Osteocyte (in vitro differentiated cells): ENCODE measurements around the gene BORCS8. TPM values are rescaled to one million over a fixed set of nuclear protein-coding genes. Genes with fewer than 3 reads are reported as not detected.

Experiments used
- DNase-seq: peaks from one replicate; pipeline ENCODE4 v3.0.0; 2021; ENCODE audit warnings: mixed read lengths; ENCODE audit not compliant: unreplicated experiment; ENCODE audit errors: extremely low spot score
- H3K27ac Mint-ChIP-seq: one replicate; pipeline ENCODE4 v1.8.0; 2021; ENCODE audit warnings: mild to moderate bottlenecking, mixed read lengths; ENCODE audit not compliant: unreplicated experiment
- H3K27me3 Mint-ChIP-seq: one replicate; pipeline ENCODE4 v1.8.0; 2021; ENCODE audit warnings: mixed read lengths; ENCODE audit not compliant: unreplicated experiment
- H3K36me3 Mint-ChIP-seq: one replicate; pipeline ENCODE4 v1.8.0; 2021; ENCODE audit warnings: mixed read lengths; ENCODE audit not compliant: unreplicated experiment
- H3K4me1 Mint-ChIP-seq: one replicate; pipeline ENCODE4 v1.8.0; 2021; ENCODE audit warnings: mixed read lengths; ENCODE audit not compliant: unreplicated experiment
- H3K4me3 Mint-ChIP-seq: one replicate; pipeline ENCODE4 v1.8.0; 2021; ENCODE audit warnings: mild to moderate bottlenecking, moderate library complexity, mixed read lengths; ENCODE audit not compliant: unreplicated experiment
- H3K9me3 Mint-ChIP-seq: one replicate; pipeline ENCODE4 v1.8.0; 2021; ENCODE audit warnings: mixed read lengths; ENCODE audit not compliant: unreplicated experiment
- total RNA-seq: library from RNA; stranded (reverse); gene quantifications from 2 replicates; pipeline ENCODE4 v1.2.1, GENCODE V29; 2021
- TF ChIP-seq, protein P1 (sequence below): fragments of 200-600 bp; sonication (generic); IDR thresholded peaks from 2 replicates; pipeline ENCODE4 v1.5.0; 2021; ENCODE audit warnings: antibody characterized with exemption, mild to moderate bottlenecking, moderate library complexity

Gene BORCS8
- total RNA-seq, 1 donor from 2014 or later: 24.4 TPM

DNA sequence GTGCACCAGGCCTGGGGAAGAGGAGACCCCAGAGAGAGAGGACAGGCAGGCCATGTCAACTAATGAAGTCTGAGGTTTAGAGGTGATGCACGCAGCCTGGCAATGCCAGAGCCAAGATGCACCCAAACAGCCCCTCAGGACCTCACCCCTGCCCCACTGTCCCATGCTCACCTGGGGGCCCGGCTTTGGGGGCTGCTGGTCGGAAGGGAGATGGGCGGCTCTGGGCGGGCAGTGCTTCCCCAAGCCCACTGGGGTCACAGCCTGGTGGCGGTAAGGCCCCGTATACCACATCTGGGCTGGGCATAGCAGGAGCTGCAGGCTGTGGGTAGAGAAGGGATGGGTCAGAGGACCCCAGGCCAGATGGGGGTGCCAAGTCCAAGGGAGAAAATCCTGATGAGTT is 45.1 kb downstream of the BORCS8 start:
- TF ChIP-seq, protein P1, sequence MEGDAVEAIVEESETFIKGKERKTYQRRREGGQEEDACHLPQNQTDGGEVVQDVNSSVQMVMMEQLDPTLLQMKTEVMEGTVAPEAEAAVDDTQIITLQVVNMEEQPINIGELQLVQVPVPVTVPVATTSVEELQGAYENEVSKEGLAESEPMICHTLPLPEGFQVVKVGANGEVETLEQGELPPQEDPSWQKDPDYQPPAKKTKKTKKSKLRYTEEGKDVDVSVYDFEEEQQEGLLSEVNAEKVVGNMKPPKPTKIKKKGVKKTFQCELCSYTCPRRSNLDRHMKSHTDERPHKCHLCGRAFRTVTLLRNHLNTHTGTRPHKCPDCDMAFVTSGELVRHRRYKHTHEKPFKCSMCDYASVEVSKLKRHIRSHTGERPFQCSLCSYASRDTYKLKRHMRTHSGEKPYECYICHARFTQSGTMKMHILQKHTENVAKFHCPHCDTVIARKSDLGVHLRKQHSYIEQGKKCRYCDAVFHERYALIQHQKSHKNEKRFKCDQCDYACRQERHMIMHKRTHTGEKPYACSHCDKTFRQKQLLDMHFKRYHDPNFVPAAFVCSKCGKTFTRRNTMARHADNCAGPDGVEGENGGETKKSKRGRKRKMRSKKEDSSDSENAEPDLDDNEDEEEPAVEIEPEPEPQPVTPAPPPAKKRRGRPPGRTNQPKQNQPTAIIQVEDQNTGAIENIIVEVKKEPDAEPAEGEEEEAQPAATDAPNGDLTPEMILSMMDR: no peak
- H3K36me3 Mint-ChIP-seq: no peaks in the 10 kb centered on the region
- no peak overlapping the region for H3K4me3 Mint-ChIP-seq
- no peaks in the 10 kb centered on the region for H3K9me3 Mint-ChIP-seq
- DNase-seq: no peak
- H3K4me1 Mint-ChIP-seq: no peaks in the 10 kb centered on the region
- no peak overlapping the region for H3K27ac Mint-ChIP-seq
- H3K27me3 Mint-ChIP-seq: peaks cover 3% of the 10 kb centered on the region

- H3K4me3 Mint-ChIP-seq: no peak overlapping the region
- peak; percentile 93 for DNase-seq
- TF ChIP-seq, protein P1: peak; percentile 86
- H3K36me3 Mint-ChIP-seq: no peaks in the 10 kb centered on the region
- no peaks in the 10 kb centered on the region for H3K4me1 Mint-ChIP-seq
- H3K9me3 Mint-ChIP-seq: no peaks in the 10 kb centered on the region
- no peak overlapping the region for H3K27ac Mint-ChIP-seq
- H3K27me3 Mint-ChIP-seq: peaks cover 3% of the 10 kb centered on the region
These were observed 46.0 kb downstream of the BORCS8 start for GRCh38 chr19:19145684-19146608.

- Mint-ChIP-seq H3K9me3 (no peaks in the 10 kb centered on the region), H3K36me3 (no peaks in the 10 kb centered on the region), H3K4me3 (no peak overlapping the region), H3K27ac (peak overlapping the region; percentile 18), H3K4me1 (no peaks in the 10 kb centered on the region), H3K27me3 (peaks cover 3% of the 10 kb centered on the region)
- DNase-seq: no peak
- TF ChIP-seq, protein P1: no peak
These were observed 46.7 kb downstream of the BORCS8 start for GRCh38 chr19:19145281-19145680.

DNA sequence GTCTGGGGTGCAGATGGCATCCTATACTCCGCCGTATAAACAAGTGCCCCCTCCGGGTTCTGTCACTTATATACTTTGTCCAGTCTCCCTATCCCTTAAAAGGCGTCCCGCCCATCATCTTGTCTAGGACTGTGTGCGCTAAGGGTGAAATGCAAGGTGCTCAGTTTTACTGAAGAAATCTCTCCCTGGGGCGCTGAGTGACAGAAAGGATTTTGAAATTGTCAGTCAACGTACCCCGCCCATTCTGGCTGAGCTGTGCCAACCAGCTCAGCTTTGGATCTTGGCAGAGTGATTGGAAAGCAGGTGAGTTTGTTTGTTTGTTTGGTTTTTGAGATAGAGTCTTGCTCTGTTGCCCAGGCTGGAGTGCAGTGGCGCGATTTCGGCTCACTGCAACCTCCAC is 49.6 kb downstream of the BORCS8 start:
- Mint-ChIP-seq H3K9me3 (no peaks in the 10 kb centered on the region), H3K27ac (no peak overlapping the region), H3K27me3 (peaks cover 3% of the 10 kb centered on the region), H3K4me3 (no peak overlapping the region), H3K36me3 (no peaks in the 10 kb centered on the region), H3K4me1 (peaks cover 13% of the 10 kb centered on the region)
- TF ChIP-seq, protein P1: no peak
- DNase-seq: no peak

DNA sequence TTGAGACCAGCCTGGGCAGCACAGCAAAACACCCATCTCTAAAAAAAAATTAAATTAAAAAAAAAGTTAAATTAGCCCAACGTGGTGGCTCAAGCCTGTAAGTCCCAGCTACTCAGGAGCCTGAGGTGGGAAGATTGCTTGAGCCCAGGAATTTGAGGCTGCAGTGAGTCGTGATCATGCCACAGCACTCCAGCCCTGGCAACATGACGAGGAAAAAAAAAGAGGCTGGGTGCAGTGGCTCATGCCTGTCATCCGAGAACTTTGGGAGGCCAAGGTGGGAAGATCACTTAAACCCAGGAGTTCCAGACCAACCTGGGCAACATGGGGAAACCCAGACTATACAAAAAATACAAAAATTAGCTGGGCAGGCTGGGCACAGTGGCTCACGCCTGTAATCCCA is 51.5 kb downstream of the BORCS8 start:
- Mint-ChIP-seq H3K27me3 (peaks cover 3% of the 10 kb centered on the region), H3K9me3 (no peaks in the 10 kb centered on the region), H3K27ac (no peak overlapping the region), H3K4me3 (no peak overlapping the region), H3K36me3 (no peaks in the 10 kb centered on the region), H3K4me1 (peaks cover 19% of the 10 kb centered on the region)
- TF ChIP-seq, protein P1: no peak
- DNase-seq: no peak
